Raji (cell line): ENCODE results near the gene PRDM7.

ENCODE experiments used
- POLR2A ChIP-seq: IDR thresholded peaks from 2 replicates; pipeline ENCODE4 v1.6.1; 2011; ENCODE audit warnings: low read depth, low read length, control low read depth; ENCODE audit not compliant: insufficient read depth

The PRDM7 gene

GRCh38 chr16:90031931-90032673, 45.0 kb downstream of the PRDM7 start:
- no peak for TF ChIP-seq POLR2A

GRCh38 chr16:90031186-90031930, 45.8 kb downstream of the PRDM7 start:
- no peak for TF ChIP-seq POLR2A

GRCh38 chr16:90028985-90029384, 48.1 kb downstream of the PRDM7 start:
- no peak for TF ChIP-seq POLR2A

- no peak for TF ChIP-seq POLR2A
Measured at GRCh38 chr16:90027611-90028010, 49.5 kb downstream of the PRDM7 start.

DNA sequence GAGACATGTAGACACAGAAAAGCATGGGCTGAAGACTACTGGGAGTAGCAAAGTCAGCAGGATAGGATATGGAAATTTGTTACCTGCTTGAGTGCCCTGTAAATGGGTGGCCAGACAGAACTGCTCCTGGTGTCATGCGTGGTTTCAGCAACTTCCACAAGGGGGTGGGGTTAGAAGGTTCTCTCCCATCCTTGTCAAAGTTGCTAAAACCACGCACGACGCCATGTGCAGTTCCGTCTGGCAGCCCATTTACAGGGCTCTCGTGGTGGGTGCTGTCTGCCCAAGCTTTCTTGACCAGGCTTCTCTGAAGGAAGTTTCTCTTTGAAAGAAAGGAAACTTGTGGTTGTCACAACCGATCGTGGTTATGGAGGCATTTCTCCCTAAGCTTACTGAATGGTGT, 51.0 kb downstream of the PRDM7 start:
- TF ChIP-seq POLR2A: no peak

DNA sequence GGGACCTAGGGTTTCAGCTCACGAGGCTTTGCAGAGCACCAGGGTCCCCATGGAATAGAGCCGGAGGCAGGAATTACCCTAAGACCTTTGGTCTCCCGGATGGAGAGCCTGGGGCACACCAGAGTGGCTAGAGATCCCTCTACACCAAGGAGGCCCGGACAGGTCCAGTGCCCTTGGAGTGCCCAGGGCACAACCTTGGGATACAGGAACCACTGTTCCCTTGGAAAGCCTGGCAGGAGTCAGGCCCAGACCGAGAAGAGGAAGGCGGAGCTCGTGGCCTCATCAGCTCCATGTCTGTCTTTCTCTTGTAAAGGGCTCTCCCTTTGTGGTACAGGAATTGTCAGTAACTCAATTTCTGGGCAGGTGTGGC, 54.1 kb downstream of the PRDM7 start:
- no peak for TF ChIP-seq POLR2A

DNA sequence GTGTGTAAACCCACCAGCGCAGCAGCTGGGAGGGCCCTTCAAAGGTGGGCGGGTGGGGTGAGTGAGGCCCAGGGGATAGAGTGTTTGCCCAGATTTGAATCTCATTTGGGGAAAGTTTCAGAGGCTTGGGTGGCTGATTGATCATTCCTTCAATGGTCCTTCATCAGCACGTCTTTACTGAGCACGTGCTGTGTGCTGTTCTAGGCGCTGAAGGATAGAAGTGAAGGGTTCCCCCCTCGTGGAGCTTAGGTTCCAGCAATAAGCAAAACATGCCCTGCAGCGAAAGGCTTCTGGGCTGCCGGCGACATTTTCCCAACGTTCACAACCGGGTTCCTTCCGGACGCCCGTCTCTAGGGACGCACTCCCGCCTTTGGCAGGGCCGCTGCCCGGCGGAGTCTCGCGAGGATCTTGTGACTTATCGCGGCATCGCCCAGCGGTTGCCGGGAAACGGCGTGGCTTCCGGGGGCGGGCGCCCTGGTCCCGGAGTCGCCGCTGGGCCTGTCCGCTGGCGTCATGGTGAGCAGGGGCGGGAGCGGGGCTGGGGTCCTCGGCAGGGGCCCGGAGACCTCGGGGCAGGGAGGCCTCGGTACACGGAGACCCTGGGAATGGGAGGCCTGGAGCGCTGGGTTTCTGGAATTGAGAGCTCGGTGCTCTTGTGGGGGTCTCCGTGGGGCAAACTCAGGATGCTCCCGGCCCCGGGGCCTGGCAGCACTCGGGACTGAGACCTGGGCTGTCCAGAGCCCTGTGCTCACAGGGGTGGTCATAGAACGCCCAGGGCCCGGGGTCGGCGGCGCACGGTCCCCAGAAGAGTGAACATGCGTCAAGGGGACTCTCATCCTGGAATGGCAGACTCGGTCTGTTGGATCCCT, 54.7 kb downstream of the PRDM7 start:
- no peak for TF ChIP-seq POLR2A

DNA sequence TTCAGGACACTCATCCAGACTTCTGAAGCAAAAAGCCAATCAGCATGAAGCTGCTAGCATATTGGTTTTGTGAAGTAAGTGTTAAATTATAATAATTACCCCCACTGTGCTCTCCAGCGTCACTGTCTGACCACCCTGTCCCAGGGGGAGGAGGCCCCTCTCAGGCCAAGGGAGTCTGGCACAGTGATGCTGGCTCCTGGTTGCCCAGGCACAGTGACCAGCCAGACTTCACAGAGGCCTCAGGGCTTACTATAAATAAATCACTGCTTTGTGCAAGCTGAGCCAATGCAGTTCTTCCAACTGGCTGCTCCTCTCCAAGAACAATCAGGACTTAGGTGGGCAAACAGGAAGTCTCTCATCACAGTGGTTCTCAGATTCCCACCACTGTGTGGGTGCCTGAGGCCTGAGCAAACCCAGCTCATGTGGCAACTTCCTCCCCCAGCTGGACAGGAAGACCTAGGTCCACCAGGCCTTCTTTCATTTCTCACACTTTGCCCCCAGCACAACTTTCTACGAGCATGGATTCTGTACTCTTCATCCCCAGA, 56.2 kb downstream of the PRDM7 start:
- TF ChIP-seq POLR2A: no peak

DNA sequence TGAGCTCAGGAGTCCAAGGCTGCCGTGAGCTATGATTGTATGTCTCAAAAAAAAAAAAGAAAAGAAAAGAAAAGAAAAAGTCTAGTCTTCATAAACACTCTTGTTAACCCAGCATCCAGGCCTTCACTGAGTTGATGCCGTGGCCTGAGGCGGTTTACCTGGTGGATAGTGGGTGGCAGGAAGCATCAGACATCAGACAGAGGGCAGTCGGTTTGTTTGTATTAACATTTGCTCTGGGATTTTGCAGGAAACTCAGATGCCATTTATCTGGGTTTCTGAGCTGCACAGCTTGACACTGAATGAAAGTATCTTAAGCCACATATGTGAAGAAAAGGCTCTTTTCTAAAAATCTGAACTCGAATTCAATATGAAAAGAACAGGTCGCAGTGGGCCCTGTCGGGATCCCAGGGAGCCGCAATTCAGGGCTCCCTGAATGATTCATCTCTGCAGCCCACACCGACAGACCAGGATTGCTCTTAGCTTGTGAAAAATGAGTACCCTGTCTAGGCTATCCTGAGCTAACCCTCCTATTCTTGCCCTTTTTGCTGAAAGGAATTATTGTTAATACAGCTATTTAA, 56.8 kb downstream of the PRDM7 start:
- TF ChIP-seq POLR2A: no peak

DNA sequence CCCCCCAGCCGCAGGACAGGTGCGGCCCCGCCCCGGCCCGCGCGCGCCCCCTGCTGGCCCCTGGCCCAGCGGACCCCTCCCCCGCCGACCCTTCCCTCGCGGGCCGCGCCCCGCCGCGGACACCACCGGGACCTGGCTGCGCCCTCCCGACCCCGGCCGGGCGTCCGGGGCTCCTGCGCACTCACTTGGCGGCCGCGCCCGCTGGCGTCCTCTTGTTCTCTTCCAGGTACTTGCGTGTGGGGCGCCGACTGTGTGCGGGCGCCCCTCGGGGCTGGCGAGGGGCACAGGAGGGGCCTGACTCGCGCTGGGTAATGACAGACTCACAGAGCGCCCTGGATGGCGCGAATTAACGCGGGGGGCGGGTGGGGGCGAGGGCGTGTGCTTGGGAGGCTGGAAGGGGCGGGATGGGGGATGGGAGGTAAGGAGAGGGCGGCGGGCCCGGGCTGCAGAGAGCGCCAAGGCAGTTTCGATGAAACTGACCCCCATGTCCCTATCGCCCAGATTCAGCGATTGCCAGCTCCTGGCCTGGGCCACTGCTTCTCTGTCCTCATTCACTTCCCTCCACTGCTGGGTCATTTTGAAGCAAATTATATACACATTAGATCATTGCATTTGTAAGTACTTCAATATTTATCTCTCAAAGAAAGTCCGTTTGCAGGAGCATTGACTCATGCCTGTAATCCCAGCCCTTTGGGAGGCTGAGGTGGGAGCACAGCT, 57.4 kb downstream of the PRDM7 start:
- TF ChIP-seq POLR2A: no peak

GRCh38 chr16:90018652-90019542, 58.2 kb downstream of the PRDM7 start, which contains the start of gene DBNDD1:
Gene DBNDD1, minus strand, starts transcription at chr16:90019456. Its CDS starts 115 bp downstream, at chr16:90019341.
- TF ChIP-seq POLR2A: no peak

- no peak for TF ChIP-seq POLR2A
Measured at GRCh38 chr16:90018297-90018651, 58.9 kb downstream of the PRDM7 start.

DNA sequence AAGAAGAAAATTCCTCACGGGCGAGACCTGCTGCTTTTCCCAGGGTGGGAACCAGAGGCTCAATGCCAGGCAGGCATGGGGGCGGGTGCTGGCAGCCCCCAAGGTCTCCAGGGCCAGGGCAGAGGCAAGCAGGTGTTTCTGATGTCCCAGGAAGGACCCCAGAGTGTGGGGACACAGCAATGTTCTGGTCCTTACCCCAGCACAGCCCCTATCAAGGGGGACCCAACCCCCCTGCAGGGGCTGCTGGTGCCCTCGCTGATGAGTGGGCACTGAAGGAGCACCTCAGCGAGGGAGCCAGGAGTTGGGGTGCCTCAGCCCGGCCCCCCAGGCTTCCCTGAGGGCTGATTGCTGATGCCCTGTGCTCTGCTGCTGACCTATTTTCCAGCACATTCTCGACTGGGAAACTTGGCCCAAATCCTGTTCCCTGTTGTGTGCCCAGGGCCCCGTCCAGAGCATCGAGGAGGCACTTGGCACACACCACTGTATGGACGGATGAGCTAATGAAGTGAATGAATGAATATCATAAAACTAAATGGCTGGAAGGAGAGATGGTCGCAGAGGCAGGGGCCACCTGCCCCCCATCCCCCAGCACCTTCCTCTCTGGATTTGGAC, 60.7 kb downstream of the PRDM7 start:
- TF ChIP-seq POLR2A: no peak
